ENCODE measurements around the gene FBXL3.

The FBXL3 gene

DNA sequence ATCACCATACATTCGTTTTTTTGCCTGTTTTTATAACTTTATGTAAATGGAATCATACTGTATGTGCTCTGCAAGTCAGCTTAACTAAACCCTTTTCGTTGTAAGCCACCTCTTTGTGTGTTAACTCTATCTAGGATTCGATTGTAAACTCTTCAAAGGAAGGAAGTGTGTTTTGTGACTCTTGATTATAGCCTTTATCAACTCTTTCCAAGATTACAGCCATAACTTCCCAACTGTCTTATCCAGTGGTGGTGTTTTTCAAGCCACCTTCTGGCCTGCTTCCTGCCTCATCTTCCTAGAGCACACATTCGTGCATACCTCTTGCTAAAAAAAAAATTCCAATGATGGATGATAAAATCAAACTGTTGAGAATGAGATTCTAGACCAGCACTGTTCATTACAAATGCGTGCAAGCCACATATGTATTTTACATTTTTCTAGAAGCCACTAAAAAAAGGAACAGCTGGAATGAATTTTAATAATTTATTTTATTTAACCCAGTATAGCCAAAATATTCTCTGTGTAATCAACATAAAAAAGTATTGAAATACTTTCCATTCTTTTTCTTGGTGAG is 12.0 kb upstream of the FBXL3 start:
- ATAC-seq, result no peak
- no peak overlapping the region for H3K4me3 Mint-ChIP-seq
- H3K4me1 Mint-ChIP-seq, result peaks cover 8% of the 10 kb centered on the region
- H3K27me3 Mint-ChIP-seq, result no peaks in the 10 kb centered on the region
- no peak for DNase-seq
- H3K36me3 Mint-ChIP-seq (ENCODE audit: low read depth), result peaks cover 2% of the 10 kb centered on the region
- H3K27ac Mint-ChIP-seq, result no peak overlapping the region
- H3K9me3 Mint-ChIP-seq, result no peaks in the 10 kb centered on the region

DNA sequence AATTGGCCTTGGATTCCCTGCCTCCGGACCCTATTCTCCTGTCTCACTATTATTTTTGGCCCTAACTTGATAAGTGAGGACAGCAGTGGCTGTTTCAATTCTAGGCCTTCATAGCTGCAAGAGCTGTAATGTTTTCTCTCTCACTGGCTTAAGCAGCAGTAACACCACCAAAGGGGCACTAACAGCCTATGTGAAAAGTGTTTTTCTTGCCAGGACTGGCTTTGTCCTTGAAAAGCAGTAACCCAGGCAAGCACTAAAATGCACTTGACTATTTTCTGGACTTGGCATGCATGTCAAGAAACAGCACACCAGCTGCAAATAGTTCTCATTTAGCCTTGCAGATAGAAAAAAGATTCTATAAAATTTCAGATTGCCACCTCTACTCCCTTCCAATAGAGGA is 9.3 kb upstream of the FBXL3 start:
- H3K36me3 Mint-ChIP-seq (ENCODE audit: low read depth), result no peaks in the 10 kb centered on the region
- ATAC-seq (no peak), DNase-seq (no peak)
- H3K9me3 Mint-ChIP-seq, result no peaks in the 10 kb centered on the region
- H3K4me3 Mint-ChIP-seq, result no peak overlapping the region
- no peak overlapping the region for H3K27ac Mint-ChIP-seq
- peaks cover 10% of the 10 kb centered on the region for H3K4me1 Mint-ChIP-seq
- peaks cover 2% of the 10 kb centered on the region for H3K27me3 Mint-ChIP-seq

DNA sequence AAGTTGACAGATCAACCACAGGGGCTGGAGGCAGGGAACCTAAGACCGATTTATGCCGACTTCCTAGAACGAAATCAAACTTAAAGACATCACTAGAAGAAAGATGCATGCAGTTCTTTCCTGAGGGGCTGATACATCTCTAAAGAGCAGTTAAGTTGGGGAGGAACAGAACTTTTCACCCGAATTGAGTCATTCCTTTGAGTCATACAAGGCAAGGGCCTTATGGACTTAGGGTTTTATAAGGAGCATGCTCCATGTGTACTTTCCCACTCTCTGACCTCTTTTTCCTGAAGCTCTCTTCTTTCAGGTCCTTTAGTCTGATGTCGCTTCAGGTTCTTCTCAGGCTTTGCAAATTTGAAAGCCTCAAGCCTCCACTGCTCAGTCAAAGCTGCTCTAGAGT is 7.9 kb upstream of the FBXL3 start:
- peaks cover 10% of the 10 kb centered on the region for H3K4me1 Mint-ChIP-seq
- no peak overlapping the region for H3K4me3 Mint-ChIP-seq
- no peak for DNase-seq
- H3K27ac Mint-ChIP-seq, result no peak overlapping the region
- no peaks in the 10 kb centered on the region for H3K36me3 Mint-ChIP-seq (ENCODE audit: low read depth)
- H3K9me3 Mint-ChIP-seq, result no peaks in the 10 kb centered on the region
- peaks cover 2% of the 10 kb centered on the region for H3K27me3 Mint-ChIP-seq
- peak; percentile 51 for ATAC-seq

DNA sequence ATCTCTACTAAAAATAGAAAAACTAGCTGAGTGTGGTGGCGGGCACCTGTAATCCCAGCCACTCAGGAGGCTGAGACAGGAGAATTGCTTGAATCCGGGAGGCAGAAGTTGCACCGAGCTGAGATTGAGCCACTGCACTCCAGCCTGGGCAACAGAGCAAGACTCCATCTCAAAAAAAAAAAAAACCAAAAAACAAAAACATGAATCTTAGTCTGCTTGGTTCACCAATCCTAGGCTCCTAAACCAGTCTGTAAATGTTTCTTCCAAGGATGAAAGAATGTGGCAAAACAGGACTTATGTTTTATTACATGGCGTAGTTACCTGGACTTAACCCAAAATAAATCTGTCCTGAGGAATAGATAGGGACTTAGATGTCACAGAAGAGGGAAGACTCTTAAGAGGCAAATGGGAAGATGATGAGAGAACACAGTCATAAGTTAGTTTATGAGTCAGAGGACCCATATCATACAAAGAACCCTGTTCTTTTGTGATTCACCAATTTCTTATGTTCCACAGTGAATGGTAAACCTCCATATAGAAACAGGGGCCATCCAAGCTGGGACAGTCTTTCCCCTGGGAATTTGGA is 6.9 kb upstream of the FBXL3 start:
- Mint-ChIP-seq H3K9me3 (no peaks in the 10 kb centered on the region), H3K27ac (no peak overlapping the region), H3K4me1 (peaks cover 11% of the 10 kb centered on the region), H3K27me3 (peaks cover 5% of the 10 kb centered on the region), H3K36me3 (ENCODE audit: low read depth) (no peaks in the 10 kb centered on the region), H3K4me3 (no peak overlapping the region)
- DNase-seq, result no peak
- ATAC-seq, result peak; percentile 79

DNA sequence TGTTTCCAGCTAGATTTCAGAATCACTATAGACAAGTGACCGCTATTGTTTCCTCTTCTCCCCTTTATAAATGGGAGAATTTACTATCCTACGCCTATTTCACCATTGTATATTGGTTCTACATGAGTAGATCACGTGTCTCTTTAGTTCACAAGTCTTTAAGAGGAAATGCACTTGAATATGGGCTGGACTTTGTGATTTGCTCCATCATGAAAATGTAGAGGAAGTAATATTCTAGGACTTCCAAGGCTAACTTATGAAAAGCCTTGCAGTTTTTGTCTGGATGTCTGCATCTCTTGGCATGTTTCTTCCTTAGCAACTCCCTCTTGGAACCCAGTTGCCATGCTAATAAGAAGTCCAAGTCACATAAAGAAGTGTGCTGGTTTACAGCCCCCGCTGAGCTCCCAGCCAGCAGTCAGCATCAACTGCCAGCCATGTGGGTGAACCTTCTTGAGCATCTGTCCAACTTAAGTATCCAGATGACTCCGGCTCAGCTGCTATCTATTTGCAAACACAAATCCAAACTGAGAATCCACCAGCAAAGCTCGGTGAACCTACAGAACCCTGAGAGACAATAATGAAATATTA is 4.8 kb upstream of the FBXL3 start:
- Mint-ChIP-seq H3K27me3 (peaks cover 5% of the 10 kb centered on the region), H3K4me1 (peaks cover 27% of the 10 kb centered on the region), H3K4me3 (no peak overlapping the region), H3K27ac (no peak overlapping the region), H3K36me3 (ENCODE audit: low read depth) (no peaks in the 10 kb centered on the region), H3K9me3 (no peaks in the 10 kb centered on the region)
- ATAC-seq (no peak), DNase-seq (no peak)

DNA sequence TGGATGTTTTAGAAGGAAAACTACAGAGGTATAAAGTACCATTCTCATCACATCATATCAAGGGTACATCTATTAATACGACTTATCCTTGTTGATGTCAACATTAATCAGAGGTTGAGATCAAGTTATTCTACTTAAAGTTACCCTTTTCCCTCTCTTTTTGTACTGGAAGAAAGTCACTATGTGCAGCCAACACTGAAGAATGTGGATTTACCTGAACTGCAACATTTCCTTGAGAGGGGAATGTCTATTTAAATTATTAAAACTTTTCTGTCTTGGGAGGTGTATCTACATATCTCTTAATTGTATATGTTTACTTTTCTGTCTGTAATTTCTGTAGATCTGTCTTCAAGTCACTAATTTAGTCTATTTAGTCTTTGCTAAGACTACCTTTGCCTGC is 2.5 kb upstream of the FBXL3 start:
- ATAC-seq, result no peak
- peaks cover 7% of the 10 kb centered on the region for H3K36me3 Mint-ChIP-seq (ENCODE audit: low read depth)
- H3K9me3 Mint-ChIP-seq, result no peaks in the 10 kb centered on the region

DNA sequence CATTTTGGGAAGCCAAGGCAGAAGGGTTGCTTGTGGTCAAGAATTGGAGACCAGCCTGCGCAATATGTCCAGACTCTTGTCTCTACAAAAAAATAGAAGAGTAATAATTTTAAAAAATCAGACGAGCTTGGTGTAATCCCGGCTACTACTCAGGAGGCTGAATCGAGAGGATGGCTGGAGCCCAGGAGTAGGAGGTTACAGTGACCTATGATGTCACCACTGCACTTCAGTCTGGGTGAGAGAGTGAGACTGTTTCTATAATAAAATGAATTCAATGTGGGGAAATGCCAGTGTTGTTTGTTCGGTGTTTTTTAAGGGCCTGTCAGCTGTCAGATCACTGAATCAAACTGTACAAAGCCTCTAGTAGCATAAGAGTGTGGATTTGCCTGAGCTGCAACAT is 1.2 kb upstream of the FBXL3 start:
- DNase-seq, result no peak
- Mint-ChIP-seq H3K27me3 (peaks cover 5% of the 10 kb centered on the region), H3K36me3 (ENCODE audit: low read depth) (peaks cover 7% of the 10 kb centered on the region), H3K4me3 (peak overlapping the region; percentile 89), H3K27ac (no peak overlapping the region), H3K4me1 (peaks cover 42% of the 10 kb centered on the region), H3K9me3 (no peaks in the 10 kb centered on the region)
- ATAC-seq, result no peak

More for the DNA sequence above, 2.5 kb upstream of the FBXL3 start:
- Mint-ChIP-seq H3K4me3 (no peak overlapping the region), H3K27ac (no peak overlapping the region), H3K4me1 (peaks cover 36% of the 10 kb centered on the region), H3K27me3 (peaks cover 5% of the 10 kb centered on the region)
- no peak for DNase-seq

DNA sequence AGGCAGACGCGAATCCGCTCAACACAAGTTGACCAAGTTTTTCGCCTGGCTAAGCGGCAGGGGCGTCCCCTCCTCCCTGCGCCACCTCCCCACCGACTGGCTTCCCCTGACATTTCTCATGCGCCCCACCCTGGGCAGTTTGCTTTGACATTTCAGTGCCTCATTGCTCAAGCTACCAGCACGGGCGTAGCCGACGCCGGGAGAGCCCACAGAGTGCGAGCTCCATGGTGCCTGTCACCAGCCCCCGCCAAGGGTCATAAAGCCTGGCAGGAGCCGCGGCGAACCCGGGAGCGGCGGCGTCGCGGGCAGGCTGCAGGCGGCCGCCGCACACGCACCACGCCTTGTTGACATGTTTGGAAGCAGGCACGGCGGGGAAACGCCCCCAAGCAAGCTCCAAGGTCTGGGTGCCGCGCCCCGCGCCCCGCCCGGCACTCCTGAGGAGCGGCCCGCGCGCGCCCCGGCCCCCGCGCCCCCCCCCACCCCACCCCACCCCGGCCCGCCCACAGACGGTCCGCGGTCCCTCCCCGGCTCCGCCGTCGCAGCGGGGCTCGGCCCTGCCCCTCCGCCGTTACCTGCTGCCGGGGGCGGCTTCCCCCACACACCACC is 601 bp downstream of the FBXL3 start:
- ATAC-seq (peak; percentile 81), DNase-seq (peak; percentile 84)
- Mint-ChIP-seq H3K4me1 (peaks cover 61% of the 10 kb centered on the region), H3K27ac (peak overlapping the region; percentile 80), H3K9me3 (no peaks in the 10 kb centered on the region), H3K36me3 (ENCODE audit: low read depth) (peaks cover 8% of the 10 kb centered on the region), H3K27me3 (peaks cover 3% of the 10 kb centered on the region), H3K4me3 (peak overlapping the region; percentile 95)

DNA sequence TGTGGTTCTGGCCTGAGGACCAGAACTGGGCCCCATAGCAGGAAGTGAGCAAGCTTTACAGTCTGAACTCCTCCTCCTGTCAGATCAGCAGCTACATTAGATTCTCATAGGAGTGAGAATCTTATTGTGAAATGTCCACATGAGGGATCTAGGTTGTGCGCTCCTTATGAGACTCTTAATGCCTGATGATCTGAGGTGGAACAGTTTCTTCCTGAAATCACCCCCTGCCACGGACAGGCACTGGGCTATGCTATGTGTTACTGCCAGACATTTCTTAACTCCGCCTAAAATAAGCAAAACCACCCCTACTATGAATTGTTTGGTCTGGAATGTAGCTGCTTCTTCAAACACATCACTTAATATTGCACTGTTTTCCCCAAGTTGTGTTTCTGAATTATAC is 4.6 kb downstream of the FBXL3 start:
- DNase-seq, result no peak
- H3K27ac Mint-ChIP-seq, result no peak overlapping the region
- H3K36me3 Mint-ChIP-seq (ENCODE audit: low read depth), result peaks cover 16% of the 10 kb centered on the region
- H3K9me3 Mint-ChIP-seq, result no peaks in the 10 kb centered on the region
- ATAC-seq, result no peak
- H3K27me3 Mint-ChIP-seq, result no peaks in the 10 kb centered on the region
- no peak overlapping the region for H3K4me3 Mint-ChIP-seq
- peaks cover 71% of the 10 kb centered on the region for H3K4me1 Mint-ChIP-seq

DNA sequence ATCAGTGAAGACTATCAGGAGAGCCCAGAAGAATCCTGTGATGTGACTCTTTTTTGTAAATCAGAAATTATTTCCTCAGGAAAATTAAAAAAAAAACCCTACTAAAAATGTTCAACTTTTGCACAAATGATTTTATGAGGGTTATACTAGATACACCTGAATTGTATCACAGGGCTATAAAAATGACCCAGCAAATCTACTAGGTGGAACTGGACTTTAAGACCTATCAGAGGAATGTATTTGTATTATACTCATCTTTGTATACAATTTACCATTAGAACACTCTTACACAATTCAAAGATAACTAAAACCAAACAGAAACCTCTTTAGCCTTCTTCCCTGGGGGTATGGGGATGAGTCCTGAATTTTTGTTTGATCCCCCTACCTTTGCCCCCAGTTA is 7.2 kb downstream of the FBXL3 start:
- Mint-ChIP-seq H3K27ac (no peak overlapping the region), H3K9me3 (no peaks in the 10 kb centered on the region), H3K4me1 (peaks cover 68% of the 10 kb centered on the region), H3K27me3 (no peaks in the 10 kb centered on the region), H3K4me3 (no peak overlapping the region), H3K36me3 (ENCODE audit: low read depth) (peaks cover 30% of the 10 kb centered on the region)
- ATAC-seq, result no peak
- DNase-seq, result no peak

DNA sequence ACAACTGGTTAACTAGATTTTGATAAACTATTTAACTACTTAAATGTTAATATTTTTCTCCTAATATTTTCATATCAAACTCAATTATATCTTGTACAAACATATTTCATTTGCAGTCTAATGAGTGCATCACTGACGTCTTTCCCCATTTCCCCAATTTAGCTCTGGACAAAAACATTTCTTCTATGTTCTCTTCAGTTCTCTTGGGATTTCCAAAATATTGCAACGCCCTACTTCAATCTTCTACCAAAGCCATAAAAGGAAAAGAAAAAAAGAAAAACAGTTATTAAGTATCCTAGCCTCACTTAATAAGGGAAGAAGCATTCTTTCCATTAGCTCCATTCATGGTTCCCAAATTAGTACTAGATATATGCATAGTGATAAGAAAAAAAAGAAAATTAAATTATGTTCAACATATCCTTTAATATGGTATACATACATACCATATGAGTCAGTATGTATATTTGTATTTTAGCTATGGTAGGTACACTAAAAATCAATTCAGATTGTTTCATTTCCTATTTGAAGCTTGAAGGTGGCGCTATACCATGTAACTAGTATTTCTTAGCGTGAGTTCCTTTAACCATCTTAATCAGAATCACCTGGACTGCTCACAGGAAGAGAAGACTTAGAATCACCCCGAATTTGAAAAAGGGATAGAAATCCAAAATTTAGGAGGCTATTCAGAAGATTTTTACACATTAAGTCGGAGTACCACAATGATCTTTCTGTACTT is 9.9 kb downstream of the FBXL3 start:
- peaks cover 50% of the 10 kb centered on the region for H3K36me3 Mint-ChIP-seq (ENCODE audit: low read depth)
- no peak for ATAC-seq
- peaks cover 50% of the 10 kb centered on the region for H3K4me1 Mint-ChIP-seq
- H3K27me3 Mint-ChIP-seq, result no peaks in the 10 kb centered on the region
- no peak for DNase-seq
- no peak overlapping the region for H3K4me3 Mint-ChIP-seq
- H3K9me3 Mint-ChIP-seq, result no peaks in the 10 kb centered on the region
- no peak overlapping the region for H3K27ac Mint-ChIP-seq

DNA sequence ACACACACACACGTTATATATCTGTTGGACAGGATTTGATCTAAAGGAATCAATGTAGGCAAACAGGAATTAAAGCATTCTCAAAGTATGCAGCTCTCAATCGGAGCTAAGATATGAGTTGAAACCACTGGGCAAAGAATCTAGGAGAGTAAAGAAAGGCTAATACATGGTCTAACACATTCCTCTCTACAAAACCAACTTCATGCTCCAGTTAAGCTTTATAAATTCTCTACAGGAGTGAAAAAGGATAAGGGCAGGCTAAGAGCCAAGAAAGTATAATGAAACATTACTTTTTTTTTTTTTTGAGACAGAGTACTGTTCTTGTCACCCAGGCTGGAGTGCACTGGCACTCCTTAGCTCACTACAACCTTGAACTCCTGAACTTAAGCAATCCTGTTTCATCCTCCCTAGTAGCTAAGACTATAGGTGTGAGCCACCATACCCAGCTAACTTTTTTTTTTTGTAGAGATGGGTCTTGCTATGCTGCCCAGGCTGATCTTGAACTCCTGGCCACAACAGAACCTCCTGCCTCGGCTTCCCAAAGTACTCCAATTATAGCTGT is 10.6 kb downstream of the FBXL3 start:
- DNase-seq, result no peak
- Mint-ChIP-seq H3K9me3 (no peaks in the 10 kb centered on the region), H3K27ac (no peak overlapping the region), H3K4me3 (no peak overlapping the region), H3K4me1 (peaks cover 43% of the 10 kb centered on the region), H3K36me3 (ENCODE audit: low read depth) (peaks cover 55% of the 10 kb centered on the region), H3K27me3 (no peaks in the 10 kb centered on the region)
- no peak for ATAC-seq

DNA sequence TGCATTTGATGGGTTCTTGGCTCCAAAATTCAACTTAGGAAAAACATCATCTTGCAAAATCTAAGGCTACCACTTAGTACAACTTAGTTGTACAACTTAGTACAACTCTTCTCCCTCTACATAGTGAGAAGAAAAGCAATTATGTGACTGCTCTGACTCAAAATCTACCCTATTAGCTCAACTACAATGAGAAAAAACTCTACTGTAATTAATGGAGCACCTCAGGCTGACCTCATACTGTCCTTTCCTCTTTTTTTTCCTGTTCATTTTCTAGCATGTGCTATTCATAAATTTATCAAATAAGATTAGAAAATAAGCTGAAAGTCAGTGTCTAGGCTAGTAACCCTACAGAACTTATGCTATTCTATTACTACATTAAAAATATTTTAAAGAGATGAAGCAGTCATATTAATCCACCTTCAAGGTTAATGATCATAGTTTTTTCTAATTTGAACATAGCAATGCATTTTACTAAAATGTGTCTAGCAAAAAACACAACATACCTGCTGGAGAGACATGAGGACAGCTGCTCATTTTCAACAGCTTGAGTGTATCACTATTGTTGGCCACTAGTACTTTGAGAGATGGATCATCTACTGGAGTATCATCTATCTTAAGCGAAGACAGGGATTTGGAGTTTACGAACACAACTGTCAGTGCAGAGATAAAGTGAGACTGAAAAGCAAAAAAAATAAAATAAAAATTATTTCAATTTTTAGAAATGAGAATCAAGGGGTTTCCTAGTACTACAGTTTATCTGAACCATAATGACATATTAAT is 11.9 kb downstream of the FBXL3 start:
- Mint-ChIP-seq H3K4me1 (peaks cover 34% of the 10 kb centered on the region), H3K4me3 (no peak overlapping the region), H3K27ac (no peak overlapping the region), H3K36me3 (ENCODE audit: low read depth) (peaks cover 65% of the 10 kb centered on the region), H3K9me3 (no peaks in the 10 kb centered on the region), H3K27me3 (no peaks in the 10 kb centered on the region)
- ATAC-seq, result no peak
- no peak for DNase-seq
